ENCODE measurements around the gene SLFN14. TPM values are rescaled to one million over a fixed set of nuclear protein-coding genes. Genes with fewer than 3 reads are reported as not detected.
"Not testable (repeated sequence)": the region's sequence is repeated elsewhere in the genome, so short reads cannot be mapped to it uniquely, and the experiment has no call there.

Gene SLFN14
- total RNA-seq, 2 donors from 2014 or later = 7.2 TPM; not detected in 1

GRCh38 chr17:35531160-35531559 is 29.5 kb downstream of the SLFN14 start:
- ATAC-seq (peak; percentile 30), DNase-seq (no peak)
- H3K27me3 Mint-ChIP-seq = no peaks in the 10 kb centered on the region
- peaks cover 13% of the 10 kb centered on the region for H3K36me3 Mint-ChIP-seq (ENCODE audit: low read depth)
- H3K4me1 Mint-ChIP-seq = peaks cover 51% of the 10 kb centered on the region
- H3K4me3 Mint-ChIP-seq = peak overlapping the region; percentile 82
- H3K27ac Mint-ChIP-seq = peak overlapping the region; percentile 78
- H3K9me3 ChIP-seq (ENCODE audit: control insufficient read depth, low read length, poor library complexity, severe bottlenecking) = no peaks in the 10 kb centered on the region

GRCh38 chr17:35529866-35530265 is 30.8 kb downstream of the SLFN14 start:
- H3K27me3 Mint-ChIP-seq = no peaks in the 10 kb centered on the region
- DNase-seq (no peak), ATAC-seq (peak; percentile 29)
- peak overlapping the region; percentile 78 for H3K27ac Mint-ChIP-seq
- H3K9me3 ChIP-seq (ENCODE audit: control insufficient read depth, low read length, poor library complexity, severe bottlenecking) = no peaks in the 10 kb centered on the region
- H3K4me3 Mint-ChIP-seq = peak overlapping the region; percentile 82
- peaks cover 60% of the 10 kb centered on the region for H3K4me1 Mint-ChIP-seq
- H3K36me3 Mint-ChIP-seq (ENCODE audit: low read depth) = peaks cover 13% of the 10 kb centered on the region

- not testable (repeated sequence) for ATAC-seq; H3K36me3 Mint-ChIP-seq (ENCODE audit: low read depth); H3K9me3 ChIP-seq (ENCODE audit: control insufficient read depth, low read length, poor library complexity, severe bottlenecking); DNase-seq; H3K27me3 Mint-ChIP-seq
- H3K4me3 Mint-ChIP-seq = peak overlapping the region; percentile 39
- H3K27ac Mint-ChIP-seq = peak overlapping the region; percentile 59
- H3K4me1 Mint-ChIP-seq = peaks cover 60% of the 10 kb centered on the region
Measured at GRCh38 chr17:35529326-35529725, 31.3 kb downstream of the SLFN14 start.

- DNase-seq (no peak), ATAC-seq (no peak)
- peaks cover 79% of the 10 kb centered on the region for H3K4me1 Mint-ChIP-seq
- H3K9me3 ChIP-seq (ENCODE audit: control insufficient read depth, low read length, poor library complexity, severe bottlenecking) = no peaks in the 10 kb centered on the region
- H3K4me3 Mint-ChIP-seq = peak overlapping the region; percentile 39
- peak overlapping the region; percentile 59 for H3K27ac Mint-ChIP-seq
- H3K36me3 Mint-ChIP-seq (ENCODE audit: low read depth) = peaks cover 3% of the 10 kb centered on the region
- no peaks in the 10 kb centered on the region for H3K27me3 Mint-ChIP-seq
Measured at GRCh38 chr17:35523296-35523695, 37.3 kb downstream of the SLFN14 start.

GRCh38 chr17:35521654-35522256 is 38.9 kb downstream of the SLFN14 start:
- DNase-seq = peak in 2 of 3 donors; percentile 18 to 37
- not testable (repeated sequence) for H3K27me3 Mint-ChIP-seq; H3K9me3 ChIP-seq (ENCODE audit: control insufficient read depth, low read length, poor library complexity, severe bottlenecking)
- Mint-ChIP-seq H3K27ac (peak overlapping the region; percentile 59), H3K4me1 (peaks cover 83% of the 10 kb centered on the region), H3K4me3 (peak overlapping the region; percentile 77), H3K36me3 (ENCODE audit: low read depth) (peaks cover 13% of the 10 kb centered on the region)
- ATAC-seq = peak; percentile 99

GRCh38 chr17:35521150-35521549 is 39.5 kb downstream of the SLFN14 start:
- ATAC-seq = peak; percentile 10
- no peak for DNase-seq
- Mint-ChIP-seq H3K27ac (peak overlapping the region; percentile 59), H3K27me3 (no peaks in the 10 kb centered on the region), H3K4me1 (peaks cover 81% of the 10 kb centered on the region), H3K4me3 (peak overlapping the region; percentile 77), H3K36me3 (ENCODE audit: low read depth) (peaks cover 10% of the 10 kb centered on the region)
- H3K9me3 ChIP-seq (ENCODE audit: control insufficient read depth, low read length, poor library complexity, severe bottlenecking) = no peaks in the 10 kb centered on the region

GRCh38 chr17:35519906-35520442 is 40.6 kb downstream of the SLFN14 start:
- peaks cover 76% of the 10 kb centered on the region for H3K4me1 Mint-ChIP-seq
- no peaks in the 10 kb centered on the region for H3K9me3 ChIP-seq (ENCODE audit: control insufficient read depth, low read length, poor library complexity, severe bottlenecking)
- H3K27ac Mint-ChIP-seq = peak overlapping the region; percentile 59
- ATAC-seq = no peak
- peak overlapping the region; percentile 63 for H3K4me3 Mint-ChIP-seq
- DNase-seq = no peak
- no peaks in the 10 kb centered on the region for H3K27me3 Mint-ChIP-seq
- H3K36me3 Mint-ChIP-seq (ENCODE audit: low read depth) = peaks cover 12% of the 10 kb centered on the region

- peaks cover 75% of the 10 kb centered on the region for H3K4me1 Mint-ChIP-seq
- peak overlapping the region; percentile 56 for H3K4me3 Mint-ChIP-seq
- H3K9me3 ChIP-seq (ENCODE audit: control insufficient read depth, low read length, poor library complexity, severe bottlenecking) = no peaks in the 10 kb centered on the region
- no peak for DNase-seq
- no peaks in the 10 kb centered on the region for H3K27me3 Mint-ChIP-seq
- H3K27ac Mint-ChIP-seq = peak overlapping the region; percentile 10
- peaks cover 13% of the 10 kb centered on the region for H3K36me3 Mint-ChIP-seq (ENCODE audit: low read depth)
- no peak for ATAC-seq
Measured at GRCh38 chr17:35519439-35519838, 41.2 kb downstream of the SLFN14 start.

- peaks cover 73% of the 10 kb centered on the region for H3K4me1 Mint-ChIP-seq
- H3K36me3 Mint-ChIP-seq (ENCODE audit: low read depth) = peaks cover 13% of the 10 kb centered on the region
- not testable (repeated sequence) for H3K27me3 Mint-ChIP-seq; ATAC-seq; H3K9me3 ChIP-seq (ENCODE audit: control insufficient read depth, low read length, poor library complexity, severe bottlenecking); DNase-seq
- peak overlapping the region; percentile 87 for H3K27ac Mint-ChIP-seq
- H3K4me3 Mint-ChIP-seq = peak overlapping the region; percentile 82
Measured at GRCh38 chr17:35518431-35518830, 42.2 kb downstream of the SLFN14 start.

GRCh38 chr17:35515027-35515426 is 45.6 kb downstream of the SLFN14 start:
- ATAC-seq (no peak), DNase-seq (no peak)
- H3K36me3 Mint-ChIP-seq (ENCODE audit: low read depth) = peaks cover 21% of the 10 kb centered on the region
- no peak overlapping the region for H3K4me3 Mint-ChIP-seq
- peaks cover 67% of the 10 kb centered on the region for H3K4me1 Mint-ChIP-seq
- H3K9me3 ChIP-seq (ENCODE audit: control insufficient read depth, low read length, poor library complexity, severe bottlenecking) = no peaks in the 10 kb centered on the region
- peak overlapping the region; percentile 87 for H3K27ac Mint-ChIP-seq
- no peaks in the 10 kb centered on the region for H3K27me3 Mint-ChIP-seq

GRCh38 chr17:35514564-35514963 is 46.1 kb downstream of the SLFN14 start:
- no peak overlapping the region for H3K4me3 Mint-ChIP-seq
- no peak for ATAC-seq

More at GRCh38 chr17:35514564-35514963, 46.1 kb downstream of the SLFN14 start:
- H3K27me3 Mint-ChIP-seq = no peaks in the 10 kb centered on the region
- no peaks in the 10 kb centered on the region for H3K9me3 ChIP-seq (ENCODE audit: control insufficient read depth, low read length, poor library complexity, severe bottlenecking)
- H3K36me3 Mint-ChIP-seq (ENCODE audit: low read depth) = peaks cover 23% of the 10 kb centered on the region
- H3K27ac Mint-ChIP-seq = peak overlapping the region; percentile 87
- H3K4me1 Mint-ChIP-seq = peaks cover 65% of the 10 kb centered on the region
- DNase-seq = no peak

All from T-helper 17 cell (primary cell).